Hematopoietic multipotent progenitor cell treated with erythropoietin and hydrocortisone succinate and interleukin-3 and kit ligand, for 15 days (in vitro differentiated cells): ENCODE data around the gene ELMO1.

Experiments used
- DNase-seq: peaks from one replicate; pipeline ENCODE4 v3.0.0-alpha.2; 2015; ENCODE audit warnings: low spot score

ELMO1 gene

GRCh38 chr7:37050801-37051200 is 397.9 kb downstream of the ELMO1 start:
- DNase-seq: no peak

GRCh38 chr7:37048674-37049073 is 400.0 kb downstream of the ELMO1 start:
- DNase-seq: no peak

- no peak for DNase-seq
These were observed 401.4 kb downstream of the ELMO1 start for GRCh38 chr7:37047260-37047659.

- no peak for DNase-seq
These were observed 402.1 kb downstream of the ELMO1 start for GRCh38 chr7:37046531-37047079.

GRCh38 chr7:37045681-37046179 is 402.9 kb downstream of the ELMO1 start:
- DNase-seq: no peak

GRCh38 chr7:37041461-37041860 is 407.2 kb downstream of the ELMO1 start:
- DNase-seq: no peak

GRCh38 chr7:37040330-37040729 is 408.3 kb downstream of the ELMO1 start:
- no peak for DNase-seq

GRCh38 chr7:37039131-37039749 is 409.4 kb downstream of the ELMO1 start:
- no peak for DNase-seq

- no peak for DNase-seq
These were observed 410.0 kb downstream of the ELMO1 start for GRCh38 chr7:37038706-37039105.

GRCh38 chr7:37037286-37037685 is 411.4 kb downstream of the ELMO1 start:
- DNase-seq: no peak

GRCh38 chr7:37035631-37036030 is 413.0 kb downstream of the ELMO1 start:
- DNase-seq: no peak

GRCh38 chr7:37033141-37033540 is 415.5 kb downstream of the ELMO1 start:
- no peak for DNase-seq

- no peak for DNase-seq
These were observed 416.4 kb downstream of the ELMO1 start for GRCh38 chr7:37032258-37032601.

GRCh38 chr7:37031571-37032257 is 416.9 kb downstream of the ELMO1 start:
- DNase-seq: no peak

- no peak for DNase-seq
These were observed 419.7 kb downstream of the ELMO1 start for GRCh38 chr7:37028909-37029440.

GRCh38 chr7:37027557-37028341 is 420.9 kb downstream of the ELMO1 start:
- no peak for DNase-seq

GRCh38 chr7:37027104-37027503 is 421.6 kb downstream of the ELMO1 start:
- no peak for DNase-seq

- DNase-seq: no peak
These were observed 429.7 kb downstream of the ELMO1 start for GRCh38 chr7:37018954-37019353.

- DNase-seq: no peak
These were observed 432.4 kb downstream of the ELMO1 start for GRCh38 chr7:37016064-37016878.

GRCh38 chr7:37015353-37016034 is 433.2 kb downstream of the ELMO1 start:
- no peak for DNase-seq

GRCh38 chr7:37013771-37014170 is 434.9 kb downstream of the ELMO1 start:
- no peak for DNase-seq
